HFFc6 (cell line): Measurements from ENCODE around the gene VSIR. TPM values are rescaled to one million over a fixed set of nuclear protein-coding genes. Genes with fewer than 3 reads are reported as not detected.

ENCODE experiments used
- DNase-seq: peaks from one replicate; pipeline ENCODE4 v3.0.0-alpha.2; 2018
- H3K27ac Mint-ChIP-seq: 2 replicates; pipeline ENCODE4 v1.8.0; 2020; ENCODE audit warnings: mild to moderate bottlenecking, mixed read lengths
- H3K27me3 Mint-ChIP-seq: 2 replicates; pipeline ENCODE4 v1.8.0; 2021; ENCODE audit warnings: mild to moderate bottlenecking, moderate library complexity, mixed read lengths; ENCODE audit not compliant: insufficient read depth
- H3K36me3 Mint-ChIP-seq: 2 replicates; pipeline ENCODE4 v1.8.0; 2021; ENCODE audit warnings: low read depth, mixed read lengths
- H3K4me1 Mint-ChIP-seq: 2 replicates; pipeline ENCODE4 v1.8.0; 2020; ENCODE audit warnings: low read depth, mixed read lengths
- H3K4me3 Mint-ChIP-seq: 2 replicates; pipeline ENCODE4 v1.8.0; 2020; ENCODE audit warnings: mild to moderate bottlenecking, moderate library complexity, mixed read lengths
- H3K9me3 Mint-ChIP-seq: 2 replicates; pipeline ENCODE4 v1.8.0; 2020; ENCODE audit warnings: mild to moderate bottlenecking, mixed read lengths
- CTCF ChIP-seq: fragments of 200-600 bp; sonication (generic); IDR thresholded peaks from 2 replicates; pipeline ENCODE4 v1.5.0; 2021; ENCODE audit warnings: antibody characterized with exemption, mild to moderate bottlenecking
- total RNA-seq, 6 experiments: library from RNA; stranded (reverse); fragmentation: NEBNext Ultra II Directional; extraction: Animal tissue kit (Norgen Biotek cat#: 25700); gene quantifications; 2 replicates in 1 of 6; 3 replicates in 5 of 6; pipeline ENCODE4 v1.2.3, GENCODE V29; 2021

VSIR gene
- total RNA-seq, 6 experiments from 2014 or later: 24.3 to 36.2 (median 29.0) TPM

GRCh38 chr10:71769279-71769823 lies 4.0 kb downstream of the VSIR start:
- Mint-ChIP-seq H3K9me3 (no peaks in the 10 kb centered on the region), H3K36me3 (no peaks in the 10 kb centered on the region), H3K4me3 (peak overlapping the region; percentile 74), H3K4me1 (peaks cover 94% of the 10 kb centered on the region), H3K27ac (peak overlapping the region; percentile 99), H3K27me3 (peaks cover 8% of the 10 kb centered on the region)
- peak; percentile 18 for DNase-seq
- no peak for TF ChIP-seq CTCF

- no peak for TF ChIP-seq CTCF
- Mint-ChIP-seq H3K4me1 (peaks cover 93% of the 10 kb centered on the region), H3K27me3 (peaks cover 8% of the 10 kb centered on the region), H3K27ac (peak overlapping the region; percentile 99), H3K9me3 (no peaks in the 10 kb centered on the region), H3K36me3 (no peaks in the 10 kb centered on the region), H3K4me3 (peak overlapping the region; percentile 80)
- DNase-seq: peak; percentile 38
Observed at GRCh38 chr10:71767420-71768035, 5.8 kb downstream of the VSIR start.

- Mint-ChIP-seq H3K4me1 (peaks cover 91% of the 10 kb centered on the region), H3K4me3 (peak overlapping the region; percentile 80), H3K9me3 (no peaks in the 10 kb centered on the region), H3K27me3 (peaks cover 8% of the 10 kb centered on the region), H3K27ac (peak overlapping the region; percentile 99), H3K36me3 (no peaks in the 10 kb centered on the region)
- peak; percentile 96 for DNase-seq
- TF ChIP-seq CTCF: no peak
Observed at GRCh38 chr10:71766717-71767419, 6.5 kb downstream of the VSIR start.

- Mint-ChIP-seq H3K27ac (peak overlapping the region; percentile 99), H3K9me3 (no peaks in the 10 kb centered on the region), H3K36me3 (no peaks in the 10 kb centered on the region; the same call in 1 of the 2 replicates), H3K27me3 (peaks cover 8% of the 10 kb centered on the region), H3K4me1 (peaks cover 88% of the 10 kb centered on the region), H3K4me3 (peak overlapping the region; percentile 80)
- no peak for DNase-seq
- no peak for TF ChIP-seq CTCF
Observed at GRCh38 chr10:71765906-71766716, 7.2 kb downstream of the VSIR start.

- Mint-ChIP-seq H3K27ac (peak overlapping the region; percentile 99), H3K27me3 (peaks cover 9% of the 10 kb centered on the region), H3K4me1 (peaks cover 89% of the 10 kb centered on the region), H3K9me3 (no peaks in the 10 kb centered on the region), H3K4me3 (peak overlapping the region; percentile 49), H3K36me3 (peaks cover 2% of the 10 kb centered on the region; the same call in 1 of the 2 replicates)
- peak; percentile 27 for DNase-seq
- peak; percentile 39; the same call in 1 of the 2 replicates for TF ChIP-seq CTCF
Observed at GRCh38 chr10:71765176-71765904, 8.0 kb downstream of the VSIR start.
